Tibial artery (tissue), 4 donors: Measurements from ENCODE around the gene KIRREL3.

Source experiments
- DNase-seq, 2 donors: peaks; one replicate each; pipeline ENCODE4 v3.0.0-alpha.2; 2019
- H3K27ac ChIP-seq, 2 donors: fragments of 200-600 bp; sonication (generic) in 1 of 2; 1 replicate in 1 of 2; 2 replicates in 1 of 2; pipeline ENCODE4 v1.5.1; 2018 to 2019; ENCODE audit warnings: mild to moderate bottlenecking in 1 of 2
- H3K27me3 ChIP-seq, 2 donors: fragments of 200-600 bp; sonication (generic) in 1 of 2; one replicate each; pipeline versions ENCODE4 v1.5.1 to v1.6.0; 2016 to 2019
- H3K36me3 ChIP-seq, 3 donors: fragments of 200-600 bp; sonication (generic) in 2 of 3; one replicate each; pipeline ENCODE4 v1.5.1; 2016 to 2019; ENCODE audit warnings: mild to moderate bottlenecking in 2 of 3
- H3K4me1 ChIP-seq, 4 donors: fragments of 200-600 bp; sonication (generic) in 2 of 4; 1 replicate in 3 of 4; 2 replicates in 1 of 4; pipeline ENCODE4 v1.5.1; 2016 to 2019
- H3K4me3 ChIP-seq, 2 donors: fragments of 200-600 bp; sonication (generic) in 1 of 2; 1 replicate in 1 of 2; 2 replicates in 1 of 2; pipeline ENCODE4 v1.5.1; 2018 to 2019; ENCODE audit warnings: mild to moderate bottlenecking in 2 of 2
- H3K9me3 ChIP-seq, 3 donors: fragments of 200-600 bp; sonication (generic) in 1 of 3; one replicate each; pipeline ENCODE4 v1.5.1; 2016 to 2019
- intact Hi-C: fragments of 100-400 bp; cut with DNase I; formaldehyde crosslinking; loops from one replicate; pipeline ENCODE4 v1.15.0; 2023; ENCODE audit warnings: low total_unique reads
- TF ChIP-seq, protein P1 (sequence below), 2 experiments: fragments of 200-600 bp in 1 of 2; fragments of 450-650 bp in 1 of 2; IDR thresholded peaks; one replicate each; pipeline ENCODE4 v1.5.1; 2017 to 2019; ENCODE audit warnings: antibody characterized with exemption in 2 of 2, mild to moderate bottlenecking in 1 of 2, moderate library complexity in 1 of 2

Gene KIRREL3

DNA sequence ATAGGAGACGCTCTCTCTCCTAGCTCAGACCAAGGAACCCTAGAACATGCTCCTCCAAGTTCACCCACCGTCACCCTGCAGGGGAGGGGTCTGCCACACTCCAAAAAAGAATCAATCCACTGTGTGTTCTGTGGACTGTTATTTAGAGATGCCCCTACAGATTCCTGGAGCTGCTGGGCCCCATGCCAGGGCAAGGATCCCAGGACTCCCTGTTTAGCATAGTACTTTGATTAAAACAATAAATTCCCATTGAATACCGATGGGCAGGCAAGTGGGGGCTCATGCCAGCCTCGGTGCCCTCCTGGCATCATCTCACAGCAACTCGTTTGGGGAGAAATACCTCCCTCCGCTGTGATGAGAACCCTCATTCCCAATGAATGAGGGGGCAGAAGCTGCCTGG is 397.6 kb downstream of the KIRREL3 start:
- Histone ChIP-seq H3K36me3 (no peaks in the 10 kb centered on the region), H3K27me3 (peaks cover 0 to 59% of the 10 kb centered on the region in 2 donors), H3K4me1 (no peaks in the 10 kb centered on the region), H3K27ac (no peak overlapping the region), H3K4me3 (no peak overlapping the region), H3K9me3 (no peaks in the 10 kb centered on the region)
- TF ChIP-seq, protein P1, sequence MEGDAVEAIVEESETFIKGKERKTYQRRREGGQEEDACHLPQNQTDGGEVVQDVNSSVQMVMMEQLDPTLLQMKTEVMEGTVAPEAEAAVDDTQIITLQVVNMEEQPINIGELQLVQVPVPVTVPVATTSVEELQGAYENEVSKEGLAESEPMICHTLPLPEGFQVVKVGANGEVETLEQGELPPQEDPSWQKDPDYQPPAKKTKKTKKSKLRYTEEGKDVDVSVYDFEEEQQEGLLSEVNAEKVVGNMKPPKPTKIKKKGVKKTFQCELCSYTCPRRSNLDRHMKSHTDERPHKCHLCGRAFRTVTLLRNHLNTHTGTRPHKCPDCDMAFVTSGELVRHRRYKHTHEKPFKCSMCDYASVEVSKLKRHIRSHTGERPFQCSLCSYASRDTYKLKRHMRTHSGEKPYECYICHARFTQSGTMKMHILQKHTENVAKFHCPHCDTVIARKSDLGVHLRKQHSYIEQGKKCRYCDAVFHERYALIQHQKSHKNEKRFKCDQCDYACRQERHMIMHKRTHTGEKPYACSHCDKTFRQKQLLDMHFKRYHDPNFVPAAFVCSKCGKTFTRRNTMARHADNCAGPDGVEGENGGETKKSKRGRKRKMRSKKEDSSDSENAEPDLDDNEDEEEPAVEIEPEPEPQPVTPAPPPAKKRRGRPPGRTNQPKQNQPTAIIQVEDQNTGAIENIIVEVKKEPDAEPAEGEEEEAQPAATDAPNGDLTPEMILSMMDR (IDR thresholded peaks at IDR 0.05) = no peak
- intact Hi-C loops = no loop called here
- no peak for DNase-seq

DNA sequence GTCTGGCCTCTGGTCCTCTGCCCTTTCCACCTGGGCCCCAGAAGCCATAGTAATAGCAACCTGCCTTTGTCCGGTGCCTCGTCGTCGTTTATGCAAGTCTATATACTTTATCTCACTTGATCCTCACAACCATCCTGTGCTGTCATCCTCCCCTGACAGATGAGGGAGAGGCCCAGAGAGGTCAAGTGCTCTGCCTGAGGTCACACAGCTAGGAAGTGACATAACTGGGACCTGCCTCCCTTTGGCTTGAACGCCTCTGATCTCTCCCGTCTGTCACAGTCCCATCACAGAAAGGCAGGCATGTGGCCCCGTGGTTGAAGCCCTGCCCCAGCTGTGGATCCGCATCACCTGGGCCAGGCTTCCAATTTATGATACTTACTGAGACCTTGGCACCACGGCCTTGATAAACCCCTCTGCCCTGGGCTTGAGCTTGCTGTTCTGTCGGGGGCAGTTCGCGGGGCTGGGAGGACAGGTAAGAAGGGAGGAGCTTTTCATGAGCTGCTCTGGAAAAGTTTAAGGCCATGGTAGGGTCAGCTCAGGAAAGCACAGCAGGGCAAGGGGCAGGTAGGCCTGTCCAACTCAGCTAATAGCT is 398.1 kb downstream of the KIRREL3 start:
- no peak overlapping the region for H3K27ac ChIP-seq
- H3K27me3 ChIP-seq = peaks cover 0 to 54% of the 10 kb centered on the region in 2 donors
- TF ChIP-seq, protein P1 (IDR thresholded peaks at IDR 0.05) = no peak
- H3K36me3 ChIP-seq = no peaks in the 10 kb centered on the region
- peak in 1 of 2 donors; percentile 29 for DNase-seq
- H3K4me3 ChIP-seq = no peak overlapping the region
- H3K9me3 ChIP-seq = no peaks in the 10 kb centered on the region
- intact Hi-C loops = no loop called here
- no peaks in the 10 kb centered on the region for H3K4me1 ChIP-seq

DNA sequence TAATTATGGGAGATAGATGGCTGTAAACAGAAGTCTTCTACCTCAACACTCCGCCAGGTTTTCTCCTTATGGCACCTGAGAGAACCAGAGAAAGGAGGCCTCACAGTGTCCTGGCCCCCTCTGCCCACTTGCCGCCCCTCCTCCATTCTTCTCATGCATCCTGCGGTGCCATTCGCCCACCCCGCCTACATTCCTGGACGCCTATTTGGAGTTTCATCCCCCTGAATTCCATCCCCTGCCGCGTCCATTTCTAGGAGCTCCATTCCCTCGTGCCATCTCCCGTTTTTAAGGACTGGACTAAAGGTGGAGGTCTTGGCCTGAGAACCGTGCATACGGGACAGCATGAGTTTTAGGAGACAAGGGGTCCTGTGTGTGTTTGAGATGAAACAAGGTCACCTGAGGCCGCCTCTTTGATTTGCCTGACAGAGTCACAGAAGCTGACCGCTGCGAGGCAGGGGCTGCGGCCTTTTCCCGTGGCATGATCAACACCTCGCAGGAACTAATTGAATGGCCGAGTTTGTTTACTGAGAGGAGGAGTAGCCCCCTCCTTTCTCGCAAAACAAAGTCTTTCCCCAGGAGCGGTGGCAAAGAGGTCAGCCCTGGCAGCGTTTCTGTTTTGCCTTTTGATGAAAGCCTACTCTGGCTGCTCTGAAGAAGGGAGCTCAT is 398.9 kb downstream of the KIRREL3 start:
- H3K36me3 ChIP-seq = no peaks in the 10 kb centered on the region
- TF ChIP-seq, protein P1 (IDR thresholded peaks at IDR 0.05) = no peak
- H3K4me1 ChIP-seq = no peaks in the 10 kb centered on the region
- peaks cover 0 to 49% of the 10 kb centered on the region in 2 donors for H3K27me3 ChIP-seq
- intact Hi-C loops = no loop called here
- H3K4me3 ChIP-seq = no peak overlapping the region
- H3K27ac ChIP-seq = no peak overlapping the region
- no peaks in the 10 kb centered on the region for H3K9me3 ChIP-seq
- DNase-seq = no peak

DNA sequence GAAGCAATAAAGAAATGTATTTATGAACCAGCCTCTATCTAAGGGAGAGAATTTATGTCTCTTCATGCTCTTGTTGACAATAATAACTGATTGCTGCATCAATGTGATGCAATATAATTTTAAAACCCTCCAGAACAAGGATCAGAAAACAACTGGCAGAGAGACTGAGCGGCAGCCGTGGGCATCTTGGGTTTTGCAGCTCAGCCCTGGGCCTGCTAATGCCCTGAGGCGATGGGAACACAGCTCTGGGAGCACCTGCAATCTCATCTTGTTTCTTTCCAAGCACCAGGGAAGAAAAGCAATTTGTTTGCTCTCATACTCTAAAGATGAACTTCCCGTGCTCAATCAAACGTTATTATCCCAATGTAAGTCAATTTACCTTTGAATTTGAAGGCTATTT is 399.4 kb downstream of the KIRREL3 start:
- intact Hi-C loops = no loop called here
- Histone ChIP-seq H3K9me3 (no peaks in the 10 kb centered on the region), H3K27ac (no peak overlapping the region), H3K4me1 (no peaks in the 10 kb centered on the region), H3K4me3 (no peak overlapping the region), H3K27me3 (peaks cover 0 to 44% of the 10 kb centered on the region in 2 donors), H3K36me3 (no peaks in the 10 kb centered on the region)
- DNase-seq = peak in 1 of 2 donors; percentile 13
- TF ChIP-seq, protein P1 (IDR thresholded peaks at IDR 0.05) = no peak

GRCh38 chr11:126599217-126599897 is 401.2 kb downstream of the KIRREL3 start:
- peak in 1 of 2 donors; percentile 55 for DNase-seq
- H3K4me1 ChIP-seq = no peaks in the 10 kb centered on the region
- no peak overlapping the region for H3K27ac ChIP-seq
- TF ChIP-seq, protein P1 (IDR thresholded peaks at IDR 0.05) = no peak
- peaks cover 0 to 29% of the 10 kb centered on the region in 2 donors for H3K27me3 ChIP-seq
- no peaks in the 10 kb centered on the region for H3K9me3 ChIP-seq
- intact Hi-C loops = no loop called here
- no peak overlapping the region for H3K4me3 ChIP-seq
- no peaks in the 10 kb centered on the region for H3K36me3 ChIP-seq
